ENCODE results near the gene RBM25.

GRCh38 chr14:73058224-73058921 is at the start of gene RBM25:
- TF ChIP-seq EZH2 (IDR thresholded peaks at IDR 0.05; ENCODE audit: borderline replicate concordance) (no peak), CTCF (IDR thresholded peaks at IDR 0.05; ENCODE audit: poor library complexity) (no peak)
